GM21576 (cell line): ENCODE measurements around the gene ANO1.
"Not testable (repeated sequence)": the region's sequence is repeated elsewhere in the genome, so short reads cannot be mapped to it uniquely, and the experiment has no call there.

Experiments used
- ATAC-seq: cut with Tn5 transposase; IDR thresholded peaks from one replicate; pipeline ENCODE4 v1.9.1; 2021; ENCODE audit warnings: mild to moderate bottlenecking, moderate library complexity; ENCODE audit not compliant: unreplicated experiment

The ANO1 gene

DNA sequence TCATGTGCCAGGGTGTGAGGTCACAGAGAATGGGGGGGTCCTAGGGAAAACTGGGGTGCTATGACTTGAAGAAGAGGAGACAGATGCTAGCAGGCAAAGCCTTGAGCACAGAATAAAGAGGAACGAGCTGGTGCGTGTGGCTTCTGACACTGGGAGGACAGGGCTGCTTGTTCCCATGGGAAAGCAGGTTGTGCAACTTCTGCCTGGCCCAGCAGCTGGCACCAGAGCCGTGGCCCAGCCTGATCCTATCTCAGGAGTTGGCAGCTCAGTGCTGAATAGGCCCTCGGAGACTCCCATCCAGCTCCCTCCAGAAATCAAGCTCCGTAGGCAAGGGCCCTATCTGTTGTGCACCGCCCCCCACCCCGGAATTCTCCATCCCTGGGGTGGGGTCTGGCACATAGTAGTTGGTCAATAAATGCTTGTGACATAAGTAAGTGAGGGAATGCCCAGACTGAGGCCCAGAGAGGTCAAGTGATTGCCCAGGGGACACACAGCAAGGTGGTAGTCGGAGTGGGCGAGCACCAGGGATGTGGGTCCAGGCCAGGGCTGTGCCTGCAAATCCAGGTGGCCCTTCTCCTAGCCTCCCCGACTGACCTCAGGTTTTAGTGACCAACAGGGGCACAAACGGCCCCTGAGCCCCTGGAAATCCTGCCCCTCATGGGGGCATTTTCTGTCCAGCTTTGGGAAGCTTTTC lies 105.5 kb downstream of the ANO1 start:
- ATAC-seq, result no peak

DNA sequence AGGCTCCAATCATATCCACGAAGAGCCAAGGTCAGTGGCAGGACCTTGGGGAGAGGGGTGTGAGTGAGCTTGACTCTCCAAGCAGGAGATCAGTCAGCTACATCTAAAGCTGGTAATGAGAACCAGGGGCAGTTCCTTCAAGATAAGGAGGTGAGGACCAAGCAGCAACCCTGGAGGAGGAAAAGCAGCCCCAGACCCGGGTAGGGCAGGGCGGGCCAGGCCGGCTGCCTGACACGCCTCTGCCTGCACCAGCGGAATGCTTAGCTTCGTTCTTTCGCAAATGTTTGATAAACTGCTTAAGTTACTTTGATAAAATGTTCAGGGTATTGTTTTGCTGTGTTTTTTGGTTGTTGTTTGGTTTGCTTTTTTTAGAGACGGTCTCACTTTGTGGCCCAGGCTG lies 106.3 kb downstream of the ANO1 start:
- no peak for ATAC-seq

DNA sequence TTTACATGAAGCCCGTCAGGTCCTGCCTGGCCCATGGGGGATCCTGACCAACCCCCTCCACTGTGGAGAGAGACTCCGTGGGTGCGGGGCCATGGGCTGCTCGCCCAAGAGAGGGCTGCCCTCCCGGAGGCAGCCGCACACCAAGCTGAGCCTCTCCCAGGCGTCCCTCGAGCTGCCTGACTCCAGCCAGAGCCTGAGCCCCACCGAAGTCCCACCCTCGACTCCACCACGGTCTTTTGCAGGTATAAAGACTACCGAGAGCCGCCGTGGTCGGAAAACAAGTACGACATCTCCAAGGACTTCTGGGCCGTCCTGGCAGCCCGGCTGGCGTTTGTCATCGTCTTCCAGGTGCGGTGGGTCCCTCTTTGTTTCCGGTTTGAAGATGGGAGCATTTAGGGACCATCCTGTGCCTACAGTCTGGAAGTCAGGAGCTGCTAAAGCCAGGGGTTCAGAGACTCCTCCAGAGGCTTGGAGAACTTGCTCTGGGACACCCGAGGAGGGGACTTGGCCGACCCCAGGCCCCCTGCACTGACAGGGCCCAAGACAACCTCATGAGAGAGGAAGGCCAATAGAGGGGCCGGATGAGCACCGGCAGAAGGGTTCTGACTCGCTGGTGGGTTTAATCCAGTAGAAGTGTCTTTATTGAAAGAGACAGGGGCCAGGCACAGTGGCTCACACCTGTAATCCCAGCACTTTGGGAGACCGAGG lies 107.4 kb downstream of the ANO1 start:
- no peak for ATAC-seq

DNA sequence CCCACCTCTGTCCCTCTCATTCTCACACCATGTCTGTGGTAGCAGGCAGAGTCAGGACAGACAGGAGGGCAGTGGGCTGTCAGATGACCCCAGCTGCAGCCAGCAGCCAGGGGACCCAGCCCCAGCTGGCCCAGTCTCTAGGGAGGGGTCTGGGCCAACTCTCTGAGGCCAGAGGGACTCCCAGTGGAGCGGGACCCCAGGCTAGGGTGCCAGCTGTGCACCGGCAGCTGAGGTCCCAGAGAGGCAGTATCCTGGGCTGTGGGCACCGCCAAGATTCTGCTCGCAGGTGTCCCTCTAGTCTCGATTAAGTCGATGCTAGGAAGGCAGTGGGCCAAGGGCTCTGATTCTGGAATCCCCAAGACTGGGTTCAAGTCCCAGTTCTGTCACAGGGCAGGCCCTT lies 108.3 kb downstream of the ANO1 start:
- ATAC-seq, result no peak

DNA sequence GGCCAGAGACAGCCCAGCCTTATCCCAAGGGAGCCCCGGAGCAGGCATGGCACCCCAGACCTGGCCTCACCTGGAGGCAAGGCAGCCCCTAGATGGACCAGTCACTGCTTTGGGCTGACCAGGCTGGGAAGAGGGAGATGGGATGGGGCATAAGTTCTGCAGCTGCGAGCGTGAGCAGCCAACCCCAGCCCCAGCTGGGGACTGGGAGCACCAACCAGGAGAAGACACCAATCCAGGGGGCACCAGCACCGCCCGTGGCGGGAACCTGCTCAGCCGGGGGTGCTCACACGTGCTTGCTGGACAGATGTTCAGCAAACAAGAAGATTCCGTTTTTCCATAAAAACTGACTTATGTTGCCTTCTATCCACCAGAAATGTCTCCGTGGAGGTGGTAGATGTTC lies 108.8 kb downstream of the ANO1 start:
- no peak for ATAC-seq

DNA sequence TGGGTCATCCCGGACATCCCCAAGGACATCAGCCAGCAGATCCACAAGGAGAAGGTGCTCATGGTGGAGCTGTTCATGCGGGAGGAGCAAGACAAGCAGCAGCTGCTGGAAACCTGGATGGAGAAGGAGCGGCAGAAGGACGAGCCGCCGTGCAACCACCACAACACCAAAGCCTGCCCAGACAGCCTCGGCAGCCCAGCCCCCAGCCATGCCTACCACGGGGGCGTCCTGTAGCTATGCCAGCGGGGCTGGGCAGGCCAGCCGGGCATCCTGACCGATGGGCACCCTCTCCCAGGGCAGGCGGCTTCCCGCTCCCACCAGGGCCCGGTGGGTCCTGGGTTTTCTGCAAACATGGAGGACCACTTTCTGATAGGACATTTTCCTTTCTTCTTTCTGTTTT lies 109.7 kb downstream of the ANO1 start:
- ATAC-seq, result no peak

DNA sequence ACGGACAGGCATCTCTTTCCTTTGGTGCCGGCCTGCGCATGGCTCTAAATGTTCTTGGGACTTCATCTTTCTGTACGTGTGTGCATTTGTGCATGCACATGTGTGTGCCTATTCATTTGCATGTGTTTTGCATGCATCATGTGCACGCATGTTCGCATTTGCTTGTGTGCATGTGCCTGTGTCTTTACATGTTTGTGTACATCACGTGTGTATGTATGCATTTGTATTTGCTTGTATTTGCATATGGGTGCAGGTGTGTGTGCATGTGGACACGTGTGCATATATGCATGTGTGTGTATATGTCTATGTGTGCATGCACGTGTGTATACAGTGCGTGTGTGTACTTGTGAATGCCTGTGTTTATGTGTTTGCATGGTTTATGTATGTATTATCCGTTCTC lies 111.5 kb downstream of the ANO1 start:
- no peak for ATAC-seq

DNA sequence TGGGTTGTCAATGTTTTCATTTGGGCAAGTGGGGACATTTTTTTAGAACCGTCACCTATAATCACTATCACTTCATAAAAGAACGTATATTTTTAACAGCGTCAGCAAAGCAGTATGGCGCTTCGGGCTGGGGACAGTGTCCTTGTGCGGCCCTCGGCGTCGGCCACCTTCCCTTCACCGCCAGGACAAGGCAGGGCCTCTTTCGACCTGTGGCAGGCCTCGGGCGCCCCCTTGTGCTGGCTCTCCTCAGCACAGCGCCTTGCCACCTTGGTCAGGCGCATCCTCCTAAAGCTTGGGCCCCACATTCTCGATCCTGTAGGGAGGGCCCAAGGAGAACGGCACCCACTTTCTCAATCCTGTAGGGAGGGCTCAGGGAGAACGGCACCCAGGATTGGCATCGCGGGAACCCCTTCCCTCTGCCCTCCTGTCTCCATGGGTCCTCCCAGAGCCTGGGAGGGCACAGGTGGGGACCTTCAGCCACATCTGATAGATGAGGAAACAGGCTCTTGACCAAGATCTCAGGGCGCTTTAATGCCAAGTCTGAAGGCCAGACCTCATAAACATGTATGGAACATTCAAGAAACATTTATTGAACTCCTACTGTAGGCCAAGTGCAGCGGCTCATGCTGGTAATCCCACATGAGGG lies 113.5 kb downstream of the ANO1 start:
- no peak for ATAC-seq

DNA sequence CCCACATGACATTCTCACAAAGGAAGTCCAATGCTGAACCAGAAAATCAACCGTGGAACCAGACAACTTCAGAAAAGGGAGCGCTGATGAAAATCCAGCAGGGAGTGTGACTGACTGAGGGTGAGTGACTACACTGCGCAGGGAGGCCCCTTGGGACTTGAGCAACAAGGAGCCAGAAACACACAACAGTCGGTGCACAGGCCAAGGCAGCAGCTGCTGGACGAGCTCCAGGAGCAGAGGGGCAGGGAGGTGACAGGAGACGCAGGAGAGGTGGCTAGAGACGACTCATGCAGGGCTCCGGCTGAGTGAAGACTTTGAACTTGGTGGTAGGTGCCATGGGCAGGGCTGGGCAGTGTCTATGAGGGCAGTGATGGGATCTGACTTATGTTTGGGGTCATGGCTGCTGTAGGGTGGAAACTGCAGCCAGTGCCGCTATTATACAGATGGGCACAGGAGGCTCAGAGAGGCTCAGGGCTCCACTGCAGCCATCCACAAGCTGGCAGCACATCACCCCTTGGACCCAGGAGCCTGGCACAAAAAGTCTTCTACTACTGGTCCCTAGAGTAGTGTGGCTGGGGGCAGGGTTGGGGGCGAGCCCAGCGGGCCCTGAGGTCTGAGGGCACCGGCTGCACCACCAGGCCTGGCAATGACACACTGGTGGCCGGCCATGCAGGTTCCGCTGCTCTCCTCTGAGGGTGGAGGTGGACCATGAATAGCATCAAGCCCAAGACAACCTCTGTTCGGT lies 114.7 kb downstream of the ANO1 start:
- ATAC-seq, result no peak

DNA sequence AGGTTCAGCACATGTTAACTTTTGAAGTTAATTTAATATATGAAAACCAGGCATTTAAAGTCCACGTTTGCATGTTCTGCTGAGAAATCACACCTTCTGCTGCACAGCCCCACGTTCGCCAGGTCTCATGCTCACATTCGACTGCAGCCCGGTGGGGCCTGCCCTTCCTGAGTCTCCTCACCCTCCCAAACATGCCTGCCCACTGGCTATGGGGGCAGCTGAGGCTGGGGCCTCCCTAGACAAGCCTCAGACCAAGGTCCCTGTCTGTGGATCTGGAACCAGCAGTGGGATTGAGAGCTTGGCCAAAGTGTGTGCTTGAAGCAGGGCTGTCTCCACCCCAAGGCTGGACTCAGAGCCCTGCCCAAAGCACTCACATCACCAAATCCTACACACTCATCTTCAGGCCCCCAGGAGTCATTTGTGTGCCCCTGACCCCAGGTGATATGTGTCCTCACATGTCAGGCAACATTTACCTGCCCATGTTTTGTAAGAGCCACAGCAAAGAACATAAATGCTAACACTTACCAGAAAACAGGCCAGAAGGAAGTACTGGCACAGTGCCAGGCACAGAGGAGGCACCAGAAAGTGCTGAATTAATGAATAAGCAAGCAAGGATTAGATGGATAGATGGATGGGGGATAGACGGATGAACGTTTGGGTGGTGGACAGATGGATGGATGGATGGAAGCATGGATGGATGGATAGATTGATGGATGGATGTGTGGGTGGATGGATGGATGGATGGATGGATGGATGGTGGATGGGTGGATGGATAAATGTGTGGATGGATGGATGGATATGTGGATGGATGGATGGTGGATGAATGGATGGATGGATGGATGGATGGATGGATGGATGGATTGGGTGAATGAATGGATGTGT lies 115.5 kb downstream of the ANO1 start:
- no peak for ATAC-seq

DNA sequence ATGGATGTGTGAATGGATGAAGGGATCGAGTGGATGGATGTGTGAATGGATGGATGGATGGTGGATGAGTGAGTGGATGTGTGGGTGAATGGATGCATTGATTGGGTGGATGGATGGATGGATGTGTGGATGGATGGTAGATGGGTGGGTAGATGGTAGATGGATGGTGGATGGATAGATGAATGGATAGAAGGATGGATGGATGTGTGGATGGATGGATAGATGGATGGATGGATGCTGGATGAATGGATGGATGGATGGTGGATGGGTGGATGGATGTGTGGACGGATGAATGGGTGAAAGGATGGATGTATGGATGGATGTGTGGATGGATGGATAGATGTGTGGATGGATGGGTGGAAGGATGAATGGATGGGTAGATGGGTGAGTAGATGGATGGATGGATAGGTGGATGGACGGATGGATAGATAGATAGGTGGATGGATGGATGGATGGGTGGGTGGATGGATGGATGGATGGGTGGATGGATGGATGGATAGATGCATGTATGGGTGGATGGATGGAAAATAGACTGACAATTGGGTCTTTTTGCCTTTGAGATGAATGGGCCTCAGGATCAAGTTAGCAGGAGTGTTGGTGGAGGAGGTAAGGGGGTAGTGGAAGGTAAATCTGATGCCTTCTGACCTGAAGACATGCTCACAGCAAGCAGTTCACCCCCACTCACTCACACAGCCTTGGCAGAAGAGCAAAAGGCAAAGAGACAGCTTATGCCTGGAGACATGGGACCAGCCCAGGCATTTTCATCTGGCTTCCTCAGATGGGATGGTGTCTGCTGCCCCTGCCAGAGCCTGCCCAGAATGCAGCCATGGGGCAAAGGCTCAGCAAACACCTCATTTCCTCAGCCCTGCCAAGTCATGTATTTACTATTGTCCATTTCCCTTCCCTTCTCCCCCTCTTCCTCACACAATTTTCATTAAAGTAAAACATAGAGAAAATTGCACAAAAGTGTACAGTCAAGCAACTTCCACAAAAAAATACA lies 117.0 kb downstream of the ANO1 start:
- ATAC-seq, result no peak

DNA sequence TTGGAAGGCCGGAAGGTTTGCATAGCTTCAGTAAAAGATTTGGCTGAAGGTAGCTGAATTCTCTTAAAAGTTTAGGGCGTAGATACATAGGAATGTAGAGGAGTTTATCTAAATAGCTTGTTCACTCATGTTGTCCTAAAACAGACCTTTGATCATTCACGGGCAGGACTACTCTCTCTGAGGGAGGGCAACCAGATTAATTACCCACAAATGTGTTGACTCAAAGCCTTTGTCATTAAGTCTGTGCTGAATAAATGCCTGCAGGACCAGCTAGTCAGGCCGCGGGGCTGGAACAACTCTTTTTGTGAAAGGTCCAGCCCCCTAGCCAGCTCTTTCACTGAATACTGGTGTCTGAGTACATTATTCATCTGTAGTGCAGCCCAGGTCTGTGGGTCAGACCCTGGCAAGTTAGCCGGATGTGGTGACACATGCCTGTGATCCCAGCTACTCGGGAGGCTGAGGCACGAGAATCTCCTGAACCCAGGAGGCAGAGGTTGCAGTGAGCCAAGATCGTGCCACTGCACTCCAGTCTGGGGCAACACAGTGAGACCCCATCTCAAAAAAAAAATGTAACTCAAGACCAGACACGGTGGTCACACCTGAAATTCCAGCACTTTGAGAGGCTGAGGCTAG lies 122.2 kb downstream of the ANO1 start:
- ATAC-seq, result no peak

DNA sequence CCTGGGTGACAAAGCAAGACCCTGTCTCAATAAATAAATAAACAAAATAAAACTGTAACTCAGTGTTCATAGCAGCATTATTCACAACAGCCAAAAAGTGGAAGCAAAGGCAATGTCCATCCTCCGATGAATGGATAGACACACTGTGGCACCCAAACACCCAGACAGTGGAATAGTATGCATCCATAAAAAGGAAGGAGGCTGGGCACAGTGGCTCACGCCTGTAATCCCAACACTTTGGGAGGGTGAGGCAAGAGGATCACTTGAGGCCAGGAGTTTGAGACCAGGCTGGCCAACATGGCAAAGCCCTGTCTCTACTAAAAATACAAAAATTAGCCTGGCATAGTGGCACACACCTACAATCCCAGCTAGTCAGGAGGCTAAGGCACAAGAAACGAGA lies 122.9 kb downstream of the ANO1 start:
- not testable (repeated sequence) for ATAC-seq

DNA sequence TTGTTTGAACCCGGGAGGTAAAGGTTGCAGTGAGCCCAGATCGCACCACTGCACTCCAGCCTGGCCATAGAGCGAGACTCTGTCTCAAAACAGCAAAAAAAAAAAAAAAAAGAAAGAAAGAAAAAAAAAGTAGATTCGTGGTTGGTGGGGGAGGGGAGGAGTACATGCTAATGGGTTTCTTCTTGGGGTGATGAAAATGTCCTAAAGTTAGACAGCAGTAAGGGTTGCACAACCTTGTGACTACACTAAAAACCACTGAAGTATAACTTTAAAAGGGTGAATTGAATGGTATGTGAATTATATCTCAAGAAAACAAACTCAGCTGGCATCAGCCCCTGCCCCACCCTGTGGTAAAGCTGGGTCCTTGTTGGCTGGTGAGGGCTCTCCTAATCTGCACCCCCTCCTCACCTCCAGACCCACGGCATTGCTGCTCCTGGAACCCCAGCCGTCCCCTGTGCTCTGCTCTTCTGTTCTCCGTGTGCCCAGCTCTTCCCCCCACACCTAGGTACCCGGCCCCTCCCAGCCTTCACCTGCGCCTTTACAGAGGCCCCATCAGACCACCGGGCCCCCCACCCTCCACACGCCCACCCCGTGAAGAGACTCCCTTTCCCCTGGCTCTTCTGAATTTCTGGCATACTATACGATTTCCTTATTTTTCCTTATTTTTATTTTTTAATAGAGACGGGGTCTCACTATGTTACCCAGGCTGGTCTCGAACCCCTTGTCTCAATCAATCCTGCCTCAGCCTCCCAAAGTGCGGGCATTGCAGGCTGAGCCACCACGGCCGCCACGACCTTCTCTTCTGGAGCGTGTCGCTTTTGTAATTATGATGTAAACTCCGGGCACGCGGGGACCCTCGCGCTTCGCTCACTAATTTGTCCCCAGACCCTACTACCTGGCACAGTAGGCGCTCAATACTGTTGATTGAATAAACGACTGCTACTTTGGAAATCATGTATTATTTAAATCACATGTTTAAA lies 124.1 kb downstream of the ANO1 start:
- no peak for ATAC-seq

DNA sequence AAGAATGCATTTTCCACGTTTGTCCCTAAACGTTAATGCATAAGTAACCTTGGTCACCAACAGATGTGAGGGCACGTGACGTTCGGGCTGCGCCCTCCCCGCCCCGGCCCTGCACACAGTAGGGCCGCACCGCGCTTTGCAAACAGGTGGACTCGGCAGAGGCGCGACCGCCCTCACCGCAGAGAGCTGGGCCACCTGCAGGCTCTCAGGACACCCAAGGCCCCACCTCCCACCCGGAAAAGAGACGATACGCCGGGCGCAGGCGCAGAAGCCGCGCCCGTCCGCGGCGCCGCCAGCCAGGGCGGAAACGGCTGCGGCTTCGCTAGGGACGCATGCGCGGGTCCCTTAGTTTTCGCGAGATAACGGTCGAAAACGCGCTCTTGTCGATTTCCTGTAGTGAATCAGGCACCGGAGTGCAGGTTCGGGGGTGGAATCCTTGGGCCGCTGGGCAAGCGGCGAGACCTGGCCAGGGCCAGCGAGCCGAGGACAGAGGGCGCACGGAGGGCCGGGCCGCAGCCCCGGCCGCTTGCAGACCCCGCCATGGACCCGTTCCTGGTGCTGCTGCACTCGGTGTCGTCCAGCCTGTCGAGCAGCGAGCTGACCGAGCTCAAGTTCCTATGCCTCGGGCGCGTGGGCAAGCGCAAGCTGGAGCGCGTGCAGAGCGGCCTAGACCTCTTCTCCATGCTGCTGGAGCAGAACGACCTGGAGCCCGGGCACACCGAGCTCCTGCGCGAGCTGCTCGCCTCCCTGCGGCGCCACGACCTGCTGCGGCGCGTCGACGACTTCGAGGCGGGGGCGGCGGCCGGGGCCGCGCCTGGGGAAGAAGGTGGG lies 125.0 kb downstream of the ANO1 start, which contains the start of gene FADD:
FADD (plus strand) TSS at position 377 of the 831 bp plus-strand sequence; CDS start at position 541, 164 bp downstream.
- peak; percentile 62 for ATAC-seq

DNA sequence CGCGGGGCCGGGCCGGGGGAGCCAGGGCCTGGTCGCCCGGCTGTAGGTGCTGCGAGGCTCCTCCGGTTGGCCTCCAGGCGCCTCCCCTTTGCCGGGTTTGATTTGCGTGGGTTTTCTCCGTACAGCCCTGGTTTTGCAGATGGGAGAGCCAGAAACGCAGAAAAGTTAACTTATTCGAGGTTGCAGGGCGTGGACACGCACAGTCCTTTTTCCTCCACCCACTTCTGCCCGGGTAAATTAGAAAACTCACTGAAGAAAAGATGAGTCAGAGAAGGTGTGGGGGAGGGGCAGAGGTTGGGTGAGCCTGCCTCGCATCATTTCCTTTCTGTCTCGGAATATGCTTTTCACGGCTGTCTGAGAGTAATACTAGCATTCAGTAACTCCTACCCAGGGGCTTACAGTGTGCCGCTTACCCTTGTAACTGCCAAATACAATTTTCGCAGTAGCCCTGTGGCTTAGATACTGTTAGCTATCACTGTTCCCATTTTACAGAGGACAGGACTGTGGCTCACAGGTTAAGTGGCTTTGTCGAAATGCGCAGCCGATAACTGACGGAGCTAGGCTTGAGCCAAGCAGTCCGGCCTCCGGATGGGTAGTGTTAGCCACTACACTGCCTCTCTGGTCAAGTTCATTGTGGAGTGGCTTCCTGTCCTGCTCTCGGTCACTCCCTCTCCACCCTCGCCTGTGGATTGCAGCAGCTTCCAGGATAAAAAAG lies 125.8 kb downstream of the ANO1 start:
- ATAC-seq, result peak; percentile 30
